ENCODE measurements around the gene LEAP2.

DNA sequence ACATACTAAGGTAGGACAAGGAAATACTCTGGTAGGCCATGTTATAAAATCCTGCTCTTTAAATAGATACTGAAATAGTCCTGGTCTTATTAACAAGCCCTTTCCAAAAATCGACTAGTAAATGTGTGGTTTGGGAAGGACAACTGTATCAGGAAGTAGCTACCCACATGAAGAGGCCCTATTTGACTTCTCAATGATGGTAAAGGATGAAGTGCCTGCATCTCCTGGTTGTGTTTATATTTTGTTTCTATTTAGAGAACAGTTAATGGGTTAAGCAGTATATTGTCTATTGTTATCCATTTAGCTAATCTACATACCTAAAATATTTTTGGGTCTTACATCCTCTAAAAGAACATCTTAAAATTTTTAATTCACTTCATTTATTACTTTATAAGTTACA lies 19.7 kb upstream of the LEAP2 start:
- TF ChIP-seq POLR2A (IDR thresholded peaks at IDR 0.05) = no peak
- TF ChIP-seq, protein P1, sequence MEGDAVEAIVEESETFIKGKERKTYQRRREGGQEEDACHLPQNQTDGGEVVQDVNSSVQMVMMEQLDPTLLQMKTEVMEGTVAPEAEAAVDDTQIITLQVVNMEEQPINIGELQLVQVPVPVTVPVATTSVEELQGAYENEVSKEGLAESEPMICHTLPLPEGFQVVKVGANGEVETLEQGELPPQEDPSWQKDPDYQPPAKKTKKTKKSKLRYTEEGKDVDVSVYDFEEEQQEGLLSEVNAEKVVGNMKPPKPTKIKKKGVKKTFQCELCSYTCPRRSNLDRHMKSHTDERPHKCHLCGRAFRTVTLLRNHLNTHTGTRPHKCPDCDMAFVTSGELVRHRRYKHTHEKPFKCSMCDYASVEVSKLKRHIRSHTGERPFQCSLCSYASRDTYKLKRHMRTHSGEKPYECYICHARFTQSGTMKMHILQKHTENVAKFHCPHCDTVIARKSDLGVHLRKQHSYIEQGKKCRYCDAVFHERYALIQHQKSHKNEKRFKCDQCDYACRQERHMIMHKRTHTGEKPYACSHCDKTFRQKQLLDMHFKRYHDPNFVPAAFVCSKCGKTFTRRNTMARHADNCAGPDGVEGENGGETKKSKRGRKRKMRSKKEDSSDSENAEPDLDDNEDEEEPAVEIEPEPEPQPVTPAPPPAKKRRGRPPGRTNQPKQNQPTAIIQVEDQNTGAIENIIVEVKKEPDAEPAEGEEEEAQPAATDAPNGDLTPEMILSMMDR (IDR thresholded peaks at IDR 0.05) = no peak
